Measurements from ENCODE around the gene NEURL1B. TPM values are rescaled to one million over a fixed set of nuclear protein-coding genes. Genes with fewer than 3 reads are reported as not detected.

NEURL1B gene
- total RNA-seq (2014; rRNA removed; shearing (Covaris generic)), result 0.23 and 0.57 TPM in 2 replicates
- total RNA-seq (2022), result 0.30 and 0.32 TPM in 2 replicates
- Bru-seq, nascent RNA, result percentile 18 among the genes with signal in this experiment
- BruChase-seq, experiment 1, labeled RNA remaining after a 6-hour chase, result percentile 19 among the genes with signal in this experiment
- percentile 21 among the genes with signal in this experiment for BruChase-seq, experiment 2, labeled RNA remaining after a 2-hour chase
- long read RNA-seq, result 0 reads

GRCh38 chr5:172640822-172641358 is at the start of gene NEURL1B:
Gene NEURL1B, plus strand, starts transcription at chr5:172641263. Its CDS starts 144 bp downstream, at chr5:172641407.
- TF ChIP-seq CTCF (conservative IDR thresholded peaks at IDR 0.05; ENCODE audit: low read length) (no peak), EZH2phosphoT487 (IDR thresholded peaks at IDR 0.05; ENCODE audit: borderline replicate concordance, low read depth, low read length) (no peak)
- H3K4me1 ChIP-seq (ENCODE audit: insufficient read depth, low read length, poor library complexity, severe bottlenecking), result peaks cover 18% of the 10 kb centered on the region
- no peaks in the 10 kb centered on the region for H4K20me1 ChIP-seq (ENCODE audit: insufficient read depth, low read length)
- no peaks in the 10 kb centered on the region for H3K36me3 ChIP-seq (ENCODE audit: insufficient read depth, low read length)
- no peaks in the 10 kb centered on the region for H3K79me2 ChIP-seq (ENCODE audit: insufficient read depth, low read depth, low read length)
- peak within 1 kb of the TSS; percentile 65 for H3K4me2 ChIP-seq (ENCODE audit: low read length)
- no peak within 1 kb of the TSS for H3K27ac ChIP-seq (ENCODE audit: low read depth, low read length, poor library complexity, severe bottlenecking)
- peak; percentile 62 for DNase-seq (ENCODE audit: low spot score)
- intact Hi-C loops (cut with micrococcal nuclease; ENCODE audit: unreplicated experiment), result no loop called here
- BruUV-seq (replicated peaks), result no TSS peak
- ChIA-PET POLR2A (interaction anchor here (0.6 kb wide), 1 partner anchor 170 kb away, joined by 3 read pairs; no protein-coding TSS in a partner anchor), CTCF (ENCODE audit: unreplicated experiment) (no interaction called here)
- no peaks in the 10 kb centered on the region for H3K9me3 ChIP-seq (ENCODE audit: low read length)
- H3K9me2 ChIP-seq (ENCODE audit: insufficient read depth, low read length), result no peaks in the 10 kb centered on the region
- H3K4me3 ChIP-seq (ENCODE audit: low read depth, low read length, poor library complexity, severe bottlenecking), result peak within 1 kb of the TSS; percentile 59
- peak within 1 kb of the TSS; percentile 84 for H2AFZ ChIP-seq (ENCODE audit: low read length)

GRCh38 chr5:172591636-172592035 is 49.4 kb upstream of the NEURL1B start:
- no peak for DNase-seq (ENCODE audit: low spot score)
- no peaks in the 10 kb centered on the region for H3K9me3 ChIP-seq (ENCODE audit: low read length)
- no peak overlapping the region for H2AFZ ChIP-seq (ENCODE audit: low read length)
- no TSS peak for BruUV-seq (replicated peaks)
- H3K36me3 ChIP-seq (ENCODE audit: insufficient read depth, low read length), result no peaks in the 10 kb centered on the region
- no peaks in the 10 kb centered on the region for H3K4me1 ChIP-seq (ENCODE audit: insufficient read depth, low read length, poor library complexity, severe bottlenecking)
- H4K20me1 ChIP-seq (ENCODE audit: insufficient read depth, low read length), result no peaks in the 10 kb centered on the region
- H3K4me2 ChIP-seq (ENCODE audit: low read length), result no peak overlapping the region
- POLR2A ChIA-PET, result no interaction called here
- no peak overlapping the region for H3K4me3 ChIP-seq (ENCODE audit: low read depth, low read length, poor library complexity, severe bottlenecking)
- no peaks in the 10 kb centered on the region for H3K9me2 ChIP-seq (ENCODE audit: insufficient read depth, low read length)
- CTCF ChIA-PET (ENCODE audit: unreplicated experiment), result no interaction called here
- no peaks in the 10 kb centered on the region for H3K79me2 ChIP-seq (ENCODE audit: insufficient read depth, low read depth, low read length)
- H3K27ac ChIP-seq (ENCODE audit: low read depth, low read length, poor library complexity, severe bottlenecking), result no peak overlapping the region
- intact Hi-C loops (cut with micrococcal nuclease; ENCODE audit: unreplicated experiment), result no loop called here
- TF ChIP-seq EZH2phosphoT487 (IDR thresholded peaks at IDR 0.05; ENCODE audit: borderline replicate concordance, low read depth, low read length), result no peak
- no peak for TF ChIP-seq CTCF (conservative IDR thresholded peaks at IDR 0.05; ENCODE audit: low read length)

- H3K79me2 ChIP-seq (ENCODE audit: insufficient read depth, low read depth, low read length), result no peaks in the 10 kb centered on the region
- DNase-seq (ENCODE audit: low spot score), result no peak
- no peaks in the 10 kb centered on the region for H3K9me3 ChIP-seq (ENCODE audit: low read length)
- H3K4me2 ChIP-seq (ENCODE audit: low read length), result no peak overlapping the region
- ChIA-PET POLR2A (no interaction called here), CTCF (ENCODE audit: unreplicated experiment) (no interaction called here)
- no peak overlapping the region for H3K27ac ChIP-seq (ENCODE audit: low read depth, low read length, poor library complexity, severe bottlenecking)
- H3K9me2 ChIP-seq (ENCODE audit: insufficient read depth, low read length), result no peaks in the 10 kb centered on the region
- TF ChIP-seq CTCF (conservative IDR thresholded peaks at IDR 0.05; ENCODE audit: low read length) (no peak), EZH2phosphoT487 (IDR thresholded peaks at IDR 0.05; ENCODE audit: borderline replicate concordance, low read depth, low read length) (no peak)
- intact Hi-C loops (cut with micrococcal nuclease; ENCODE audit: unreplicated experiment), result no loop called here
- H4K20me1 ChIP-seq (ENCODE audit: insufficient read depth, low read length), result no peaks in the 10 kb centered on the region
- H2AFZ ChIP-seq (ENCODE audit: low read length), result no peak overlapping the region
- no TSS peak for BruUV-seq (replicated peaks)
- H3K4me1 ChIP-seq (ENCODE audit: insufficient read depth, low read length, poor library complexity, severe bottlenecking), result no peaks in the 10 kb centered on the region
- H3K36me3 ChIP-seq (ENCODE audit: insufficient read depth, low read length), result no peaks in the 10 kb centered on the region
- H3K4me3 ChIP-seq (ENCODE audit: low read depth, low read length, poor library complexity, severe bottlenecking), result no peak overlapping the region
Measured at GRCh38 chr5:172592881-172593280, 48.2 kb upstream of the NEURL1B start.
